RWPE2 (cell line): Measurements from ENCODE around the gene CLEC20A.

Source experiments
- ATAC-seq: fragments of 200-7000 bp; cut with Tn5 transposase; 3 replicates; pipeline ENCODE4 v1.9.1; 2021; ENCODE audit warnings: low read depth
- DNase-seq: peaks from one replicate; pipeline ENCODE4 v3.0.0-alpha.2; 2020; ENCODE audit warnings: low spot score
- H3K27ac ChIP-seq: fragments of 450-650 bp; 2 replicates; pipeline ENCODE4 v1.5.1; 2017; ENCODE audit warnings: mild to moderate bottlenecking; ENCODE audit not compliant: poor library complexity, severe bottlenecking
- H3K27me3 ChIP-seq: fragments of 250-450 bp; sonication (Bioruptor Pico); 2 replicates; pipeline ENCODE4 v1.5.1; 2021; ENCODE audit warnings: mild to moderate bottlenecking, moderate library complexity; ENCODE audit not compliant: insufficient read depth, poor library complexity, severe bottlenecking
- H3K36me3 ChIP-seq: fragments of 250-450 bp; sonication (Bioruptor Pico); 2 replicates; pipeline ENCODE4 v1.5.1; 2020; ENCODE audit warnings: low read depth, mild to moderate bottlenecking, moderate library complexity
- H3K4me1 ChIP-seq: fragments of 250-450 bp; sonication (Bioruptor Pico); 2 replicates; pipeline ENCODE4 v1.5.1; 2021; ENCODE audit warnings: mild to moderate bottlenecking, moderate library complexity; ENCODE audit not compliant: insufficient read depth, poor library complexity, severe bottlenecking
- H3K4me3 ChIP-seq: fragments of 250-450 bp; sonication (Bioruptor Pico); 2 replicates; pipeline ENCODE4 v1.5.1; 2021; ENCODE audit warnings: mild to moderate bottlenecking, moderate library complexity; ENCODE audit not compliant: severe bottlenecking
- H3K9me3 ChIP-seq: fragments of 250-450 bp; sonication (Bioruptor Pico); 2 replicates; pipeline ENCODE4 v1.5.1; 2021; ENCODE audit warnings: mild to moderate bottlenecking, moderate library complexity; ENCODE audit not compliant: severe bottlenecking
- TF ChIP-seq, protein P1 (sequence below): fragments of 450-650 bp; IDR thresholded peaks from one replicate; pipeline ENCODE4 v1.5.1; 2017; ENCODE audit warnings: mild to moderate bottlenecking, moderate library complexity; ENCODE audit not compliant: poor library complexity, severe bottlenecking

Gene CLEC20A

DNA sequence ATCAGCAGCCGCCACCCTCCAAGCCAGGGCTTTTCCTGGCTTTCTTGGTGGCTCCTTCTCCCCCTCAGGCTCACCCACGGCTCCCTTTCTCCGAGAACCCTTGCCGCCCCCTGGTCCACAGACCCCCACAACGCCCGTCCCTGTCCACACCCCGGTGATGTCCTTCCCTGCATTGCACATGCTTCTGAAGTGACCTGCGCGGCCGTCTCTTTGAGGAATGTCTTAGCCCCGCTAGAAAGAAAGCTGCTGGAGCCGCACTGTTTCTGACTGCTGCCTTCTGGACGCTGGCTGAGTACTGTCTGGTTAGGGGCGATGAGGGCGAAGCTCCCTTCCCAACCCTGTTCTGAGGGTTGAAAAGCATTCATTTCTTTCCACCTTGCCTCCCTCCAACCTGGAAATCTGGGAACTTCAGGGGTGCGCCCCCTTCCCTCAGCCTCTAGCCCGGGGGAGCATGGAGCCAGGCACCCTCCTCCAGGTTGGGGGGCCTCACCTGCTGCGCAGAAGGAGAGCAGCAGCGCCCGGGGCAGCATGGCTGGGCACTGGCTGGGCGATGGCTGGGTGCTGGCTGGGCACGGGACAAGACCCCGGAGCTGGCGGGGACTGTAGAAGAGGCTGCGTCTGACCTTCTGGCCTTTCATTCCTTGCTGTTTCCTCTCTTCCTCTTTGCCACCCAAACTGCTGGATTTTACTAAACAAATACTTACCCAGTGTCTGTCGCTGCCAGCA, at the start of gene CLEC20A:
TSS of gene CLEC20A (minus strand) at position 555 of the 726 bp plus-strand sequence. CDS start at position 530, 25 bp downstream.
- no peak within 1 kb of the TSS for H3K27ac ChIP-seq
- no peaks in the 10 kb centered on the region for H3K9me3 ChIP-seq
- TF ChIP-seq, protein P1, sequence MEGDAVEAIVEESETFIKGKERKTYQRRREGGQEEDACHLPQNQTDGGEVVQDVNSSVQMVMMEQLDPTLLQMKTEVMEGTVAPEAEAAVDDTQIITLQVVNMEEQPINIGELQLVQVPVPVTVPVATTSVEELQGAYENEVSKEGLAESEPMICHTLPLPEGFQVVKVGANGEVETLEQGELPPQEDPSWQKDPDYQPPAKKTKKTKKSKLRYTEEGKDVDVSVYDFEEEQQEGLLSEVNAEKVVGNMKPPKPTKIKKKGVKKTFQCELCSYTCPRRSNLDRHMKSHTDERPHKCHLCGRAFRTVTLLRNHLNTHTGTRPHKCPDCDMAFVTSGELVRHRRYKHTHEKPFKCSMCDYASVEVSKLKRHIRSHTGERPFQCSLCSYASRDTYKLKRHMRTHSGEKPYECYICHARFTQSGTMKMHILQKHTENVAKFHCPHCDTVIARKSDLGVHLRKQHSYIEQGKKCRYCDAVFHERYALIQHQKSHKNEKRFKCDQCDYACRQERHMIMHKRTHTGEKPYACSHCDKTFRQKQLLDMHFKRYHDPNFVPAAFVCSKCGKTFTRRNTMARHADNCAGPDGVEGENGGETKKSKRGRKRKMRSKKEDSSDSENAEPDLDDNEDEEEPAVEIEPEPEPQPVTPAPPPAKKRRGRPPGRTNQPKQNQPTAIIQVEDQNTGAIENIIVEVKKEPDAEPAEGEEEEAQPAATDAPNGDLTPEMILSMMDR, result no peak
- no peaks in the 10 kb centered on the region for H3K27me3 ChIP-seq
- no peak within 1 kb of the TSS for H3K4me3 ChIP-seq
- H3K36me3 ChIP-seq, result no peaks in the 10 kb centered on the region
- ATAC-seq (no peak), DNase-seq (no peak)
- H3K4me1 ChIP-seq, result no peaks in the 10 kb centered on the region

GRCh38 chr1:178544531-178544930, 47.8 kb upstream of the CLEC20A start:
- no peak overlapping the region for H3K27ac ChIP-seq
- TF ChIP-seq, protein P1, result no peak
- H3K9me3 ChIP-seq, result no peaks in the 10 kb centered on the region

DNA sequence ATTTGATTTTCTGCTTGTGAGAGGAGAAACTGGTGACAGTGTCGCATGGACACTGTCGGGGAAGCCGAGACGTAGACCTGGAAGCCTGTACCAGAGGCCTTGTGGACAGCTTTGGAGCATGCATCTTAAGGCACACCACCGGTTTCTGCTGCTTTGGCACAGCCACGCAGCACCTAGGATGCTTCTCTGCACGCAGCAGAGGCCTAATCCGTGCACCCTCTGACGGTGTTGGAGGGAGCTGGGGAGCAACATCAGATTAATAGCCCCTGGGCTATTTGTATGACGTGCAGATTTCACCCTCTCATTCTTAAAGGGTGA, 46.5 kb upstream of the CLEC20A start:
- no peaks in the 10 kb centered on the region for H3K9me3 ChIP-seq
- peak; percentile 23 for ATAC-seq
- H3K27ac ChIP-seq, result no peak overlapping the region
- no peaks in the 10 kb centered on the region for H3K27me3 ChIP-seq
- TF ChIP-seq, protein P1, result no peak
- H3K4me3 ChIP-seq, result peak overlapping the region; percentile 49
- H3K36me3 ChIP-seq, result no peaks in the 10 kb centered on the region
- no peak for DNase-seq
- peaks cover 5% of the 10 kb centered on the region for H3K4me1 ChIP-seq

More at GRCh38 chr1:178544531-178544930, 47.8 kb upstream of the CLEC20A start:
- no peak overlapping the region for H3K4me3 ChIP-seq
- H3K27me3 ChIP-seq, result no peaks in the 10 kb centered on the region
- H3K4me1 ChIP-seq, result no peaks in the 10 kb centered on the region
- DNase-seq (no peak), ATAC-seq (no peak)
- no peaks in the 10 kb centered on the region for H3K36me3 ChIP-seq

GRCh38 chr1:178542554-178543289, 46.0 kb upstream of the CLEC20A start:
- Histone ChIP-seq H3K27ac (peak overlapping the region; percentile 19), H3K4me3 (peak overlapping the region; percentile 49), H3K36me3 (no peaks in the 10 kb centered on the region), H3K9me3 (no peaks in the 10 kb centered on the region), H3K27me3 (no peaks in the 10 kb centered on the region), H3K4me1 (peaks cover 10% of the 10 kb centered on the region)
- ATAC-seq (peak; percentile 75), DNase-seq (no peak)
- TF ChIP-seq, protein P1, result peak; percentile 99
